PC-3 (cell line): ENCODE results near the gene FOSL1. TPM values are rescaled to one million over a fixed set of nuclear protein-coding genes. Genes with fewer than 3 reads are reported as not detected.

Experiments
- ATAC-seq: fragments of 200-7000 bp; cut with Tn5 transposase; 2 replicates; pipeline ENCODE4 v1.9.1; 2020; ENCODE audit warnings: mild to moderate bottlenecking, moderate library complexity
- BruUV-seq: library from RNA; stranded (reverse); fragments of 400-500 nt; replicated peaks from 2 replicates; lab custom pipeline; 2021; lab: Mats Ljungman, UMichigan
- CTCF ChIA-PET: fragments of 300-600 bp; sonication (Branson Sonifier 250); formaldehyde crosslinking; loops from one replicate; lab custom pipeline; 2022; ENCODE audit warnings: antibody characterized with exemption; lab: Charles Lee
- POLR2A ChIA-PET: fragments of 300-600 bp; sonication (Branson Sonifier 250); formaldehyde crosslinking; loops from one replicate; lab custom pipeline; 2022; ENCODE audit warnings: antibody characterized with exemption; ENCODE audit not compliant: unreplicated experiment; lab: Charles Lee
- DNase-seq: peaks from one replicate; pipeline ENCODE4 v3.0.0-alpha.2; 2015
- H2AFZ ChIP-seq: fragments of 300-600 bp; sonication (generic); 2 replicates; pipeline ENCODE4 v1.6.0; 2016; ENCODE audit warnings: antibody characterized with exemption, low read length
- H3F3A ChIP-seq: fragments of 300-600 bp; sonication (generic); one replicate; pipeline ENCODE4 v1.6.0; 2017; ENCODE audit warnings: antibody characterized with exemption, low read length, control low read depth, mild to moderate bottlenecking; ENCODE audit not compliant: unreplicated experiment
- H3K27ac ChIP-seq: fragments of 300-600 bp; sonication (generic); 2 replicates; pipeline ENCODE4 v1.5.1; 2016; ENCODE audit warnings: mild to moderate bottlenecking, low read length
- H3K27me3 ChIP-seq: fragments of 300-600 bp; sonication (generic); 2 replicates; pipeline ENCODE4 v1.6.1; 2016; ENCODE audit warnings: low read length, mixed read lengths
- H3K36me3 ChIP-seq: fragments of 300-600 bp; sonication (generic); 2 replicates; pipeline ENCODE4 v1.6.1; 2016; ENCODE audit warnings: low read depth, mixed run types, low read length, mixed read lengths
- H3K4me1 ChIP-seq: fragments of 300-600 bp; sonication (generic); 2 replicates; pipeline ENCODE4 v1.5.1; 2016; ENCODE audit warnings: low read length; ENCODE audit not compliant: insufficient read depth
- H3K4me2 ChIP-seq: fragments of 300-600 bp; sonication (generic); 2 replicates; pipeline ENCODE4 v1.6.0; 2016; ENCODE audit warnings: low read length
- H3K4me3 ChIP-seq: fragments of 300-600 bp; sonication (generic); 2 replicates; pipeline ENCODE4 v1.5.1; 2016; ENCODE audit warnings: mild to moderate bottlenecking, low read length, mixed read lengths
- H3K79me2 ChIP-seq: fragments of 300-600 bp; sonication (generic); 2 replicates; pipeline ENCODE4 v1.6.1; 2017; ENCODE audit warnings: low read length, mixed read lengths
- H3K9ac ChIP-seq: fragments of 300-600 bp; sonication (generic); 2 replicates; pipeline ENCODE4 v1.6.0; 2016; ENCODE audit warnings: mild to moderate bottlenecking, low read length
- H3K9me2 ChIP-seq: fragments of 300-600 bp; sonication (generic); replicated peaks from 2 replicates; pipeline ENCODE4 v1.6.1; 2016; ENCODE audit warnings: mixed run types, low read length, mixed read lengths
- H3K9me3 ChIP-seq: fragments of 300-600 bp; sonication (generic); 2 replicates; pipeline ENCODE4 v1.6.1; 2016; ENCODE audit warnings: low read length, mixed read lengths
- H4K20me1 ChIP-seq: fragments of 300-600 bp; sonication (generic); 2 replicates; pipeline ENCODE4 v1.6.1; 2016; ENCODE audit warnings: low read length, mixed read lengths
- EZH2 ChIP-seq: fragments of 300-600 bp; sonication (generic); IDR thresholded peaks from one replicate; pipeline ENCODE4 v1.6.1; 2017; ENCODE audit warnings: antibody characterized with exemption, mild to moderate bottlenecking, low read length; ENCODE audit not compliant: unreplicated experiment
- EZH2phosphoT487 ChIP-seq: fragments of 300-600 bp; sonication (generic); IDR thresholded peaks from 2 replicates; pipeline ENCODE4 v1.6.1; 2018; ENCODE audit warnings: mild to moderate bottlenecking, antibody characterized with exemption, low read length, borderline replicate concordance
- intact Hi-C: fragments of 100-400 bp; cut with micrococcal nuclease; formaldehyde crosslinking; loops from 2 replicates; pipeline ENCODE4 v1.9.0; 2023
- total RNA-seq: library from RNA; depleted of rRNA; stranded (reverse); fragments of >200 nt; gene quantifications from 2 replicates; pipeline ENCODE4 v1.2.3, GENCODE V29; 2014
- TF ChIP-seq, protein P1 (sequence below): fragments of 300-600 bp; sonication (generic); conservative IDR thresholded peaks from 2 replicates; pipeline ENCODE4 v1.5.1; 2017; ENCODE audit warnings: antibody characterized with exemption, low read depth, mild to moderate bottlenecking, low read length

Gene FOSL1
- total RNA-seq, 1 experiment from 2014 or later: 656 TPM

- Histone ChIP-seq H3K9me2 (no peaks in the 10 kb centered on the region), H2AFZ (no peak overlapping the region), H4K20me1 (no peaks in the 10 kb centered on the region), H3K4me2 (no peak overlapping the region), H3K4me3 (no peak overlapping the region), H3K36me3 (peaks cover 5% of the 10 kb centered on the region; the same call in 1 of the 2 replicates), H3K27me3 (no peaks in the 10 kb centered on the region), H3K27ac (no peak overlapping the region), H3K9ac (no peak overlapping the region), H3K9me3 (no peaks in the 10 kb centered on the region), H3F3A (no peaks in the 10 kb centered on the region), H3K79me2 (no peaks in the 10 kb centered on the region), H3K4me1 (peaks cover 6% of the 10 kb centered on the region)
- DNase-seq (no peak), ATAC-seq (no peak)
- ChIA-PET CTCF (no interaction called here), POLR2A (no interaction called here)
- intact Hi-C loops: no loop called here
- no TSS peak for BruUV-seq
- TF ChIP-seq, protein P1, sequence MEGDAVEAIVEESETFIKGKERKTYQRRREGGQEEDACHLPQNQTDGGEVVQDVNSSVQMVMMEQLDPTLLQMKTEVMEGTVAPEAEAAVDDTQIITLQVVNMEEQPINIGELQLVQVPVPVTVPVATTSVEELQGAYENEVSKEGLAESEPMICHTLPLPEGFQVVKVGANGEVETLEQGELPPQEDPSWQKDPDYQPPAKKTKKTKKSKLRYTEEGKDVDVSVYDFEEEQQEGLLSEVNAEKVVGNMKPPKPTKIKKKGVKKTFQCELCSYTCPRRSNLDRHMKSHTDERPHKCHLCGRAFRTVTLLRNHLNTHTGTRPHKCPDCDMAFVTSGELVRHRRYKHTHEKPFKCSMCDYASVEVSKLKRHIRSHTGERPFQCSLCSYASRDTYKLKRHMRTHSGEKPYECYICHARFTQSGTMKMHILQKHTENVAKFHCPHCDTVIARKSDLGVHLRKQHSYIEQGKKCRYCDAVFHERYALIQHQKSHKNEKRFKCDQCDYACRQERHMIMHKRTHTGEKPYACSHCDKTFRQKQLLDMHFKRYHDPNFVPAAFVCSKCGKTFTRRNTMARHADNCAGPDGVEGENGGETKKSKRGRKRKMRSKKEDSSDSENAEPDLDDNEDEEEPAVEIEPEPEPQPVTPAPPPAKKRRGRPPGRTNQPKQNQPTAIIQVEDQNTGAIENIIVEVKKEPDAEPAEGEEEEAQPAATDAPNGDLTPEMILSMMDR: no peak
- TF ChIP-seq EZH2phosphoT487: no peak
- TF ChIP-seq EZH2: no peak
Observed at GRCh38 chr11:65870307-65870658, 29.9 kb downstream of the FOSL1 start.

DNA sequence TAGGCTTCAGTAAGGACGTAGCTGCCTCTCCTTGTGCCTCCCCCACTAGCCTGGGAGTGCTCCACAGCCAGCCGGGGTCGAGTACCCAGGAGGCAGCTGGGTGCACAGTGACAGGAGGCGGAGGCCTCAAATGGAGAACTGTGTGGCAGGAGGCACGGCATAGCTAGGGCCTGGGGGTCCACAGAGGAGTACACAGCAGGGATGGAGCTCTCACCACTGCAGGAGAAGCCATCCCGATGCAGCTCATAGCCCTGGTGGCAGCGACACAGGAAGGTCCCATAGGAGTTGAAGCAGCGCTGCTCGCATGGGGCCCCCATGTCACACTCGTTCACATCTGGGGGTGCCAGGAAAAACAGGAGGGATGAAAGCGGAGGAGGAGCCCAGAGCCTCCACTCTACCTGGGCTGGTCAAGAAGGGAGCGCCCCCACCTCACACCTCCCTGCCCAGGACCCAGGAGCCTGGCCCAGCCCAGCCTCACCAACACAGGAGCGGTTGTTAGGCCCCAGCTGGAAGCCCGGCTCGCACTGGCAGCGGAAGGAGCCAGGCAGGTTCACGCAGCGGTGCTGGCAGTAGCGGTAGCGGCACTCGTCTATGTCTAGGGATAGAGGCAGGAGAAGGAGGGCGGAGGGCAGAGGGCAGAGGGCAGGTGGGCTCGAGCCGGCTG is 30.4 kb downstream of the FOSL1 start:
- POLR2A ChIA-PET: interaction anchor here (0.8 kb wide), 1 partner anchor 10 kb away, joined by 4 read pairs; no protein-coding TSS in a partner anchor
- H3K79me2 ChIP-seq: no peaks in the 10 kb centered on the region
- H3K4me2 ChIP-seq: no peak overlapping the region
- no peaks in the 10 kb centered on the region for H3K27me3 ChIP-seq
- no peak for DNase-seq
- no peaks in the 10 kb centered on the region for H3K9me2 ChIP-seq
- no peaks in the 10 kb centered on the region for H4K20me1 ChIP-seq
- no peaks in the 10 kb centered on the region for H3F3A ChIP-seq
- no peak overlapping the region for H3K4me3 ChIP-seq
- peaks cover 10% of the 10 kb centered on the region; the same call in 1 of the 2 replicates for H3K36me3 ChIP-seq
- TF ChIP-seq EZH2phosphoT487 (no peak), EZH2 (no peak)
- TF ChIP-seq, protein P1: no peak
- H3K9me3 ChIP-seq: no peaks in the 10 kb centered on the region
- peaks cover 6% of the 10 kb centered on the region for H3K4me1 ChIP-seq
- intact Hi-C loops: no loop called here
- no TSS peak for BruUV-seq
- H3K27ac ChIP-seq: no peak overlapping the region
- no peak overlapping the region for H2AFZ ChIP-seq
- CTCF ChIA-PET: no interaction called here
- ATAC-seq: no peak
- no peak overlapping the region for H3K9ac ChIP-seq

- intact Hi-C loops: no loop called here
- no peak for ATAC-seq
- Histone ChIP-seq H3K9ac (no peak overlapping the region), H3K27me3 (no peaks in the 10 kb centered on the region), H3K9me3 (no peaks in the 10 kb centered on the region), H3K79me2 (no peaks in the 10 kb centered on the region), H4K20me1 (no peaks in the 10 kb centered on the region), H3K4me3 (no peak overlapping the region), H3F3A (no peaks in the 10 kb centered on the region), H2AFZ (no peak overlapping the region), H3K36me3 (peaks cover 19% of the 10 kb centered on the region; the same call in 1 of the 2 replicates), H3K4me1 (peaks cover 6% of the 10 kb centered on the region), H3K27ac (no peak overlapping the region), H3K4me2 (no peak overlapping the region), H3K9me2 (no peaks in the 10 kb centered on the region)
- TF ChIP-seq EZH2phosphoT487: no peak
- ChIA-PET POLR2A (interaction anchor here (0.6 kb wide), 1 partner anchor 32 kb away, joined by 3 read pairs; no protein-coding TSS in a partner anchor), CTCF (interaction anchor here (0.7 kb wide), 1 partner anchor 9 kb away, joined by 4 read pairs; the partner anchor contains the start of gene MUS81)
- BruUV-seq: TSS peak; percentile 3
- DNase-seq: no peak
Observed at GRCh38 chr11:65868907-65869306, 31.3 kb downstream of the FOSL1 start.
